ENCODE data around the gene CRELD1. TPM values are rescaled to one million over a fixed set of nuclear protein-coding genes. Genes with fewer than 3 reads are reported as not detected.
"Not testable (repeated sequence)": the region's sequence is repeated elsewhere in the genome, so short reads cannot be mapped to it uniquely, and the experiment has no call there.

The CRELD1 gene
- total RNA-seq, 1 donor from 2014 or later = 135 TPM

DNA sequence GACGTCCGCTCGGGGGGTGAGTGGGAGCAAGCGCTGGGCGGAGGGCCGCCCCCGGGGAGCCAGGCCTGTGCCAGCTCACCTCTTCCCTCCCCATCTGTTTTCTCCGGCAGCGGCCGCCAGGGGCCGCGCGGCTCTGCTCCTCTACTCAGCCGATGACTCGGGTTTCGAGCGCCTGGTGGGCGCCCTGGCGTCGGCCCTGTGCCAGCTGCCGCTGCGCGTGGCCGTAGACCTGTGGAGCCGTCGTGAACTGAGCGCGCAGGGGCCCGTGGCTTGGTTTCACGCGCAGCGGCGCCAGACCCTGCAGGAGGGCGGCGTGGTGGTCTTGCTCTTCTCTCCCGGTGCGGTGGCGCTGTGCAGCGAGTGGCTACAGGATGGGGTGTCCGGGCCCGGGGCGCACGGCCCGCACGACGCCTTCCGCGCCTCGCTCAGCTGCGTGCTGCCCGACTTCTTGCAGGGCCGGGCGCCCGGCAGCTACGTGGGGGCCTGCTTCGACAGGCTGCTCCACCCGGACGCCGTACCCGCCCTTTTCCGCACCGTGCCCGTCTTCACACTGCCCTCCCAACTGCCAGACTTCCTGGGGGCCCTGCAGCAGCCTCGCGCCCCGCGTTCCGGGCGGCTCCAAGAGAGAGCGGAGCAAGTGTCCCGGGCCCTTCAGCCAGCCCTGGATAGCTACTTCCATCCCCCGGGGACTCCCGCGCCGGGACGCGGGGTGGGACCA, 632 bp upstream of the CRELD1 start:
- DNase-seq (ENCODE audit: low read depth) = peak; percentile 79

DNA sequence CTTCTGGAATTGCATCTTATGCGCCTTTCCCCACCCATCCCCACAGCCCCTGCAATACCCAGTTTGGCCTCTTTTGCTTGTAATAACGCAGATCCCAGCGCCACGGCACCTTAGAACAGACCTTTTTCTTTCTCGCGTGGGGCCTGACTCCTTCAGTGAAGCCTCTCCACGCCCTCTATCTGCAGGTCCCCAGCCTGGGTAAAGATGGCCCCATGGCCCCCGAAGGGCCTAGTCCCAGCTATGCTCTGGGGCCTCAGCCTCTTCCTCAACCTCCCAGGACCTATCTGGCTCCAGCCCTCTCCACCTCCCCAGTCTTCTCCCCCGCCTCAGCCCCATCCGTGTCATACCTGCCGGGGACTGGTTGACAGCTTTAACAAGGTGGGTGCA, 594 bp downstream of the CRELD1 start:
- no peak for DNase-seq (ENCODE audit: low read depth)

DNA sequence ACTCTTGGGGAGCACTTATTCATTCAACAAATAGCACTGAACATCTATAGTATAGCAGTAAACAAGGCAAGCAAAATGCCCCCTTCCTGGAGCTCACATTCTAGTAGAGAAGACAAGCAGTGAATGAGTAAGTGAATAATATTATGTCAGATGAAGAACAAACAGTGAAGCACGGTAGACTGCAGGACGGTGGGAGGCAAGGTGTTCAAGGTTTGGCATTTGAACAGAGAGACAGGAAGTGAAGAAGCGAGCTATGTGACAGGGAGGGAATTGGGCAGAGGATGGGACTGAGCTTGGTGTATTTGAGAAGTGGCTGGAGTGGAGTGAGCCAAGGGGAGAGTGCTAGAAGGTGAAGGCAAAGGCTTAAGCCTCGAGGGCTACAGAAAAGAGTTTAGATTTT, 1.4 kb downstream of the CRELD1 start:
- no peak for DNase-seq (ENCODE audit: low read depth)

- DNase-seq (ENCODE audit: low read depth) = no peak
Measured at GRCh38 chr3:9935966-9936510, 2.4 kb downstream of the CRELD1 start.

- no peak for DNase-seq (ENCODE audit: low read depth)
Measured at GRCh38 chr3:9937486-9938238, 4.0 kb downstream of the CRELD1 start.

DNA sequence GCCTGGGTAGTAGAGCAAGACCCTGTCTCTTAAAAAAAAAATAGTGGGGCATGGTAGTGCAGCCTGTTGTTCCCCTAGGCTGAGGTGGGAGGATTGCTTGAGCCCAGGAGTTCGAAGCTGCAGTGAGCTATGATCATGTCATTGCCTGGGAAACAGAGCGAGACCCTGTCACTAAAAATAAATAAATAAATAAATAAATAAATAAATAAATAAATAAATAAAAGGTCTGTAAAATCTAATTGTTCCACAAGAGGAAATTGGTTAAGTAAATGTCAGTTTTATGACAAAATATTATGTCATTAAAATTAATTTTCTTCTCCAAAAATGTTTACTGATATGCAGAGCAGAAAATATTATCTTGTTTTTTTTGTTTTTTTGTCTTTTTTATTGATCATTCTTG, 5.3 kb downstream of the CRELD1 start:
- DNase-seq (ENCODE audit: low read depth) = no peak

DNA sequence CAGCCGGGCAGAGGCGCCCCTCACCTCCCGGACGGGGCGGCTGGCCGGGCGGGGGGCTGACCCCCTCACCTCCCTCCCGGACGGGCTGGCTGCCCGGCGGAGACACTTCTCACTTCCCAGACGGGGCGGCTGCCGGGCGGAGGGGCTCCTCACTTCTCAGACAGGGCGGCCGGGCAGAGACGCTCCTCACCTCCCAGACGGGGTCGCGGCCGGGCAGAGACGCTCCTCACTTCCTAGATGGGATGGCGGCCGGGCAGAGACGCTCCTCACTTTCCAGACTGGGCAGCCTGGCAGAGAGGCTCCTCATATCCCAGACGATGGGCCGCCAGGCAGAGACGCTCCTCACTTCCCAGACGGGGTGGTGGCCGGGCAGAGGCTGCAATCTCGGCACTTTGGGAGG, 6.3 kb downstream of the CRELD1 start:
- not testable (repeated sequence) for DNase-seq (ENCODE audit: low read depth)

DNA sequence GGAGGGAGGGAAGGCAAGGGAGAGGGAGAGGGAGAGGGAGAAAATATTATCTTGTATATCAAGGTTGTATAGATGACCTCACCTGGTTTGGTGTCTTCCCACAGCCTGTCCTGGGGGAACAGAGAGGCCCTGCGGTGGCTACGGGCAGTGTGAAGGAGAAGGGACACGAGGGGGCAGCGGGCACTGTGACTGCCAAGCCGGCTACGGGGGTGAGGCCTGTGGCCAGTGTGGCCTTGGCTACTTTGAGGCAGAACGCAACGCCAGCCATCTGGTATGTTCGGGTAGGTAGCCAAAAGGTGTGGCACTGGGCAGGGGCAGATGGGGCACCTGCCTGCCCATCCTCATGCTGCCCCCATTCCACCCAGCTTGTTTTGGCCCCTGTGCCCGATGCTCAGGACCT, 7.1 kb downstream of the CRELD1 start:
- DNase-seq (ENCODE audit: low read depth) = no peak

DNA sequence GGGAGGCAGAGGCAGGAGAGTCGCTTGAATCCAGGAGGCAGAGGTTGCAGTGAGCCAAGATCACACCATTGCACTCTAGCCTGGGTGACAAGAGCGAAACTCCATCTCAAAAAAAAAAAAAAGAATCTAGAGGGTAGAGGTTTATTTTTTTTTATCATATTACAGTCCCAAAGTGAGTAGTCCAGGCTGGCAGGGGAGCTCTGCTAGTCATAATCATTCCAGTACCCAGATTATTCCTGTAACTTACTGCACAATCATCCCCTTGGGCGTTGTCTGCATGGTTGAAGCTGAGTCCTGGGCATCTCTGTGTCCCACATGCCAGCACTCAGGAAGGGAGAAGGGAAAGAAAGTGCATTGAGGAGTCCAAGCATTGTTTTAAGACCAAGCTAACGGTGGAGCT, 8.5 kb downstream of the CRELD1 start:
- DNase-seq (ENCODE audit: low read depth) = no peak

DNA sequence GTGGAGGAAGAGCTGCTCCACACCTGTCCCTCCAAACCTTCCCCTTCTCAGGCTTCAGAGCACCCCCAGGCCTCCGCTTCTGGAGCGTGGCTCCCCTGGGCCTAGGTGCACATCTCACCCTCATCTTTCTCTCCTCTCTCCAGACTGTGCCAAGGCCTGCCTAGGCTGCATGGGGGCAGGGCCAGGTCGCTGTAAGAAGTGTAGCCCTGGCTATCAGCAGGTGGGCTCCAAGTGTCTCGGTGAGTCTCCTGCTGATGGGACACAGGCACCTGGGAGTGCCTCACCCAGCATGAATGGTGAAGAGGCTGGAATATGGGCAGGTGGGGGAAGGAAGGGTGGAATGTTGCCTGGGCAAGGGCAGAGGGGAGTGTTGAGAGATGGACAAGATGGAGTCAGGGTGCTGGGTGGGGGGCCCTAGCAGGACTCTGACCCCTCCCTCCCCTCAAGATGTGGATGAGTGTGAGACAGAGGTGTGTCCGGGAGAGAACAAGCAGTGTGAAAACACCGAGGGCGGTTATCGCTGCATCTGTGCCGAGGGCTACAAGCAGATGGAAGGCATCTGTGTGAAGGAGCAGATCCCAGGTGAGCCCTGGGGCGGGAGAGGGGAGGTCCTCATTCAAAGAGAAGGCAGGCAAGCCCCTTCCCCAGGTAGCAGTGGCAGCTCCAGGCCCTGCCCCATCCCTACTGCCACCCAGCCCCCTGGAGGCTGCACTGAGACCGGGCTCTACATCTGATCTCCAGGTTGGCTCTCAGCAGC, 9.5 kb downstream of the CRELD1 start:
- no peak for DNase-seq (ENCODE audit: low read depth)

DNA sequence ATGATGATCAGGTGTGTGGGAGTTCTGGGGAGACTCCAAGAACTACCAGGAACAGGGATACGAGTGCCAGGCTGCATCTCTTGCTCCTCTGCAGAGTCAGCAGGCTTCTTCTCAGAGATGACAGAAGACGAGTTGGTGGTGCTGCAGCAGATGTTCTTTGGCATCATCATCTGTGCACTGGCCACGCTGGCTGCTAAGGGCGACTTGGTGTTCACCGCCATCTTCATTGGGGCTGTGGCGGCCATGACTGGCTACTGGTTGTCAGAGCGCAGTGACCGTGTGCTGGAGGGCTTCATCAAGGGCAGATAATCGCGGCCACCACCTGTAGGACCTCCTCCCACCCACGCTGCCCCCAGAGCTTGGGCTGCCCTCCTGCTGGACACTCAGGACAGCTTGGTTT, 10.6 kb downstream of the CRELD1 start:
- DNase-seq (ENCODE audit: low read depth) = no peak

GRCh38 chr3:9945358-9945757, 11.7 kb downstream of the CRELD1 start:
- no peak for DNase-seq (ENCODE audit: low read depth)

- DNase-seq (ENCODE audit: low read depth) = peak; percentile 79
Measured at GRCh38 chr3:9946112-9947024, 12.7 kb downstream of the CRELD1 start.

- peak; percentile 72 for DNase-seq (ENCODE audit: low read depth)
Measured at GRCh38 chr3:9947025-9947995, 13.7 kb downstream of the CRELD1 start.

- no peak for DNase-seq (ENCODE audit: low read depth)
Measured at GRCh38 chr3:9948586-9948985, 15.0 kb downstream of the CRELD1 start.

DNA sequence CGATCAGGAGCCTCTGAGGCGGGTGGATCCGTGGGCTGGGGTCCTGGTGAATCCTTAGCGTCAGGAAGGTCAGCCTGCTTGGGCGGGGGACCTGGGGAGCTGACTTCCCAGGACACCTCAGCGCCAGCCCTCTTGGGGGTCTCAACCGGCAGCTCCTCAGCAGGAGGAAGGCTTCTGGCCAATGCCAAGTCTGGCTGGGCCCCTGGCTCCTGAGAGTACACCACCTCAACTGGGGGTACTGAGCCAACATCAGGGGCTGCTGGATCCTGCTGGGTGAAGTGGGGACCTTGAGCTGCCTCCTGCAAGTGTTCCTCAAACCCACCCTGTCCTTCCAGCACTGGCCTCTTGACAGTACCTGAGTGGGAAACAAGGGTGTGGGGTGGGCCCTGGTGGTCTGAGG, 15.5 kb downstream of the CRELD1 start:
- no peak for DNase-seq (ENCODE audit: low read depth)

DNA sequence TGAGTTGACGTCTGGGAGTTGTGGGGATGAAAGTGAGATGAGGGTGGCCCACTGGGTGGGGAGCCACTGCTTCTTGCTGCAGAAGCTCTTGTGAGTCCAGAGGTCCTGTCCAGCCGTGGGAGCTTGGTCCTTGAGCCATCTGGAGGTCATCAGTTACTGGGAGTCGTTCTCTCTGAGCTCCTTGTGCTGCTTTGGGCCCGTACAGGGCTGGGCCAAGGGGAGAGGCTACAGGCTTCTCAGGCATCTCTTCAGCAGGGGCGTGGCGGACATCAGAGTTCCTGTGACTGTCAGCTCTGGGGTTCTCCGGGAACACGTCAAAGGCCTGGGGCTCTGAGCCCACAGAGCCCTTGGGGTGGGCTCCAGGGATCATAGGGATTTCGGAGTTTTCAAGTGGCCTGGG, 16.0 kb downstream of the CRELD1 start:
- no peak for DNase-seq (ENCODE audit: low read depth)

DNA sequence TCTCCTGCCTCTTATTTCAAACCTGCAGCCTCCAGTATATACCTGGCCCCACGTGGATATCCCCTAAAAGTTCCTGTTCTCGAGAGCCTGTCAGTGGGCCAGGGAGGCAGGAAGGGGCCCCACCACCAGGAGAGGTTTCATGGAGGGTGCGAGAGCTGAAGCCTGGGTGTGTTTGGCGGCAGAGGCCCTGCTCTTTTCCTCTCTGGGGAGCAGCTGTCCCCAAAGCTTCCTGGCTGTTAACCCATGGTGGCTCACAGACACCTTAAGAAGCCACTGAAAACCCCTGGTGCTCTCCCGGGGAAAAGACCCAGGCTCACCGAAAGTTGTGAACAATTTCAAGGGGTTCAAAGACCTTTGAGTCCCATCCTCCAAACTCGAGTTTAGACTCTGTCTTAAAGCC, 17.5 kb downstream of the CRELD1 start:
- DNase-seq (ENCODE audit: low read depth) = no peak

DNA sequence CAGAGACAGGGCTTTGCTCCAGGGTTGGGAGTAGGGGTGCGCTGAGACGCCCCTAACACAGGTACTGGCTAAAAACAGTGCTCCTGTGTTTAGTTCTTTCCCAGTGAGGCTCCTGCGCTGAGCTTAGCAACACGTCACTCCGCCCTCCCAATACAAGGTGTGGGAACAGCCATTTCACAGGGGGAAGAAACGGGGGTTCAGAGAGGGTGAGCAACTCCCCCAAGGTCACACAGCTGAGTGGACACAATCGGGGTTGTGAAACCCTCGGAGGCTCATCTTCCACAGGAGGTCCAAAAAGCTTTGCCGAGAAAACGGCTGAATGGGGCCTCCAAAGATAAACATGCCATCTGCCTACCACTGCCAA, 17.9 kb downstream of the CRELD1 start:
- no peak for DNase-seq (ENCODE audit: low read depth)
